Upper lobe of left lung (tissue), 6 donors: ENCODE measurements around the gene IQCB1. TPM values are rescaled to one million over a fixed set of nuclear protein-coding genes. Genes with fewer than 3 reads are reported as not detected.

Source experiments
- ATAC-seq, 2 donors: fragments of 200-7000 bp; cut with Tn5 transposase; one replicate each; pipeline ENCODE4 v1.9.1; 2022; ENCODE audit warnings: mild to moderate bottlenecking in 2 of 2, moderate library complexity in 2 of 2; ENCODE audit not compliant: low FRiP score in 2 of 2
- DNase-seq, 2 donors: peaks; one replicate each; pipeline ENCODE4 v3.0.0-alpha.2; 2019 to 2020
- H3K27ac ChIP-seq, 4 donors: fragments of 200-600 bp; sonication (generic); one replicate each; pipeline ENCODE4 v1.5.1; 2016 to 2019
- H3K27me3 ChIP-seq, 4 donors: fragments of 200-600 bp; sonication (generic); one replicate each; pipeline ENCODE4 v1.5.1; 2017 to 2019
- H3K36me3 ChIP-seq, 4 donors: fragments of 200-600 bp; sonication (generic); one replicate each; pipeline ENCODE4 v1.5.1; 2016 to 2019
- H3K4me1 ChIP-seq, 4 donors: fragments of 200-600 bp; sonication (generic); one replicate each; pipeline ENCODE4 v1.5.1; 2018 to 2019
- H3K4me3 ChIP-seq, 4 donors: fragments of 200-600 bp; sonication (generic); one replicate each; pipeline ENCODE4 v1.5.1; 2017 to 2019; ENCODE audit warnings: mild to moderate bottlenecking in 2 of 4, moderate library complexity in 1 of 4
- H3K9me3 ChIP-seq, 4 donors: fragments of 200-600 bp; sonication (generic); one replicate each; pipeline ENCODE4 v1.5.1; 2018 to 2019
- CTCF ChIP-seq, 6 experiments: fragments of 450-650 bp in 4 of 6; fragments of 200-600 bp in 2 of 6; sonication (generic) in 2 of 6; IDR thresholded peaks; one replicate each; pipeline ENCODE4 v1.5.1; 2016 to 2019; ENCODE audit warnings: antibody characterized with exemption in 6 of 6
- EP300 ChIP-seq, 4 donors: sonication (generic); formaldehyde crosslinking; IDR thresholded peaks; one replicate each; pipeline ENCODE4 v1.5.1; 2017; ENCODE audit warnings: antibody characterized with exemption in 4 of 4, control low read depth in 2 of 4
- POLR2A ChIP-seq, 4 donors: fragments of 450-650 bp; IDR thresholded peaks; one replicate each; pipeline ENCODE4 v1.5.1; 2016 to 2017; ENCODE audit warnings: antibody characterized with exemption in 4 of 4, mild to moderate bottlenecking in 2 of 4
- POLR2AphosphoS5 ChIP-seq, 2 donors: sonication (generic); formaldehyde crosslinking; IDR thresholded peaks; one replicate each; pipeline ENCODE4 v1.5.1; 2017; ENCODE audit warnings: antibody characterized with exemption in 2 of 2
- WGBS, 2 donors: methylation state at CpG; one replicate each; pipeline ENCODE4 v1.1.5; 2017 to 2018; 5-methylcytosine and 5-hydroxymethylcytosine counted together
- total RNA-seq, 6 donors: library from RNA; depleted of rRNA in 4 of 6; stranded (reverse); fragments of >200 nt in 4 of 6; gene quantifications; one replicate each; pipeline versions ENCODE4 v1.1.0 to v1.2.1, GENCODE V29; 2016 to 2021
- donor health status: DM: no; HTN: no; CAD: no; lungs with moderate emphysema.
- donor health status: DM: no; HTN: yes; CAD: no; lungs with severe emphysema.

The IQCB1 gene
- total RNA-seq, 6 donors from 2014 or later, result 11.4 to 43.1 (median 19.8) TPM

DNA sequence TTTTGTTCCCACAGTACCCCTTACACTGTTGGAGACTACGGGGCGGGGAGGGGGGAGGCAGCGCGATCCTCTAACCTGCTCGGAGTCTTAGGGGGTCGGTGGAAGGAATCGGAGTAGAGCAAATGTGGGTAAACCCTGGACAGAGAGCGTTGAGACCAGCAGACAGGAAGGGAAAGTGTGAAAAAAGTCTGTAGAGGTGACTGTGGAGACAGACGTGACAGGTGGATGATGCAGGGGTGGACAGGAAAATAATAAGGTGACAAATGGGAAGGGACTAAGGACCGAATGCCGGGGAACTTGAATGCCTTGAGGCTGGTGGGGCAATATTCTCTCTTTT is 573 bp upstream of the IQCB1 start:
- Histone ChIP-seq H3K9me3 (no peaks in the 10 kb centered on the region), H3K4me1 (peaks cover 12 to 22% (median 17%) of the 10 kb centered on the region in 4 donors), H3K36me3 (peaks cover 0 to 9% (median 1%) of the 10 kb centered on the region in 4 donors), H3K27ac (peak overlapping the region; percentile 82 to 90 (median 86)), H3K27me3 (no peaks in the 10 kb centered on the region), H3K4me3 (peak overlapping the region; percentile 75 to 86 (median 79))
- no peak for TF ChIP-seq POLR2AphosphoS5 (IDR thresholded peaks at IDR 0.05)
- no peak for ATAC-seq
- DNase-seq, result no peak
- 0 to 1% methylated on average over 10 to 11 of the region's 11 CpGs for WGBS, 2 donors

- TF ChIP-seq EP300 (IDR thresholded peaks at IDR 0.05) (no peak), POLR2AphosphoS5 (IDR thresholded peaks at IDR 0.05) (no peak)
- Histone ChIP-seq H3K4me1 (peaks cover 12 to 22% (median 17%) of the 10 kb centered on the region in 4 donors), H3K4me3 (peak overlapping the region; percentile 65 to 82 (median 76)), H3K36me3 (peaks cover 0 to 9% (median 1%) of the 10 kb centered on the region in 4 donors), H3K9me3 (no peaks in the 10 kb centered on the region), H3K27ac (peak overlapping the region; percentile 82 to 90 (median 86)), H3K27me3 (no peaks in the 10 kb centered on the region)
- 8 to 15% methylated on average over 15 of the region's 15 CpGs for WGBS, 2 donors
- peak in 1 of 2 donors; percentile 6 for ATAC-seq
- peak in 1 of 2 donors; percentile 5 for DNase-seq
These were observed 646 bp downstream of the IQCB1 start for GRCh38 chr3:121834157-121834670.

- DNase-seq (no peak), ATAC-seq (no peak)
- Histone ChIP-seq H3K27me3 (no peaks in the 10 kb centered on the region), H3K36me3 (peaks cover 6 to 82% (median 25%) of the 10 kb centered on the region in 4 donors), H3K4me3 (no peak overlapping the region), H3K9me3 (peaks cover 0 to 13% (median 10%) of the 10 kb centered on the region in 4 donors), H3K4me1 (no peaks in the 10 kb centered on the region), H3K27ac (no peak overlapping the region)
- 98 to 100% methylated on average over 1 of the region's 1 CpG for WGBS, 2 donors
- TF ChIP-seq CTCF (IDR thresholded peaks at IDR 0.05), result no peak
- no peak for TF ChIP-seq POLR2A (IDR thresholded peaks at IDR 0.05)
- no peak for TF ChIP-seq POLR2AphosphoS5 (IDR thresholded peaks at IDR 0.05)
- TF ChIP-seq EP300 (IDR thresholded peaks at IDR 0.05), result no peak
These were observed 11.9 kb downstream of the IQCB1 start for GRCh38 chr3:121822973-121823372.

GRCh38 chr3:121821421-121822199 is 13.2 kb downstream of the IQCB1 start:
- WGBS, 2 donors, result 82 to 92% methylated on average over 2 of the region's 2 CpGs
- ATAC-seq, result no peak
- no peak overlapping the region for H3K4me3 ChIP-seq
- no peaks in the 10 kb centered on the region for H3K27me3 ChIP-seq
- DNase-seq, result no peak
- H3K9me3 ChIP-seq, result peaks cover 0 to 13% (median 10%) of the 10 kb centered on the region in 4 donors
- no peaks in the 10 kb centered on the region for H3K4me1 ChIP-seq
- H3K36me3 ChIP-seq, result peaks cover 6 to 79% (median 27%) of the 10 kb centered on the region in 4 donors
- H3K27ac ChIP-seq, result no peak overlapping the region
- TF ChIP-seq EP300 (IDR thresholded peaks at IDR 0.05) (no peak), POLR2AphosphoS5 (IDR thresholded peaks at IDR 0.05) (no peak), POLR2A (IDR thresholded peaks at IDR 0.05) (no peak)

DNA sequence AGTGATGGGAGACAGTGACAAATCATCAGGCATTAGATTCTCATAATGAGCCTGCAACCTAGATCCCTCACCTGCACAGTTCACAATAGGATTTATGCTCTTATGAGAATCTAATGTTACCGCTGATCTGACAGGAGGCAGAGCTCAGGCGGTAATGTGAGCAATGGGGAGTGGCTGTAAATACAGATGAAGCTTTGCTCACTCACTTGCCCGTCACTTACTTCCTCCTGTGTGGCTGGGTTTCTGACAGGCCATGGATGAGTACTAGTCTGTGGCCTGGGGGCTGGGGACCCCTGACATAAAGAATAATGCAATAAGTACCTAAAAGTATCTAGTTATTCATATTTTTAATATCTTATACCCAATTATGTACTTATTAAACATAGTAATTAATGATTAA is 15.6 kb downstream of the IQCB1 start:
- peaks cover 0 to 55% (median 15%) of the 10 kb centered on the region in 4 donors for H3K36me3 ChIP-seq
- H3K27me3 ChIP-seq, result no peaks in the 10 kb centered on the region
- ATAC-seq, result no peak
- H3K4me3 ChIP-seq, result no peak overlapping the region
- H3K9me3 ChIP-seq, result peaks cover 0 to 13% (median 10%) of the 10 kb centered on the region in 4 donors
- no peak for TF ChIP-seq POLR2A (IDR thresholded peaks at IDR 0.05)
- TF ChIP-seq POLR2AphosphoS5 (IDR thresholded peaks at IDR 0.05), result no peak
- TF ChIP-seq EP300 (IDR thresholded peaks at IDR 0.05), result no peak
- no peak for TF ChIP-seq CTCF (IDR thresholded peaks at IDR 0.05)
- no peak overlapping the region for H3K27ac ChIP-seq
- WGBS, 2 donors, result 91 to 92% methylated on average over 3 of the region's 3 CpGs
- H3K4me1 ChIP-seq, result no peaks in the 10 kb centered on the region
- DNase-seq, result no peak

GRCh38 chr3:121818578-121818977 is 16.3 kb downstream of the IQCB1 start:
- Histone ChIP-seq H3K36me3 (peaks cover 0 to 49% (median 11%) of the 10 kb centered on the region in 4 donors), H3K4me3 (no peak overlapping the region), H3K27ac (no peak overlapping the region), H3K4me1 (no peaks in the 10 kb centered on the region), H3K27me3 (no peaks in the 10 kb centered on the region), H3K9me3 (peaks cover 0 to 9% (median 8%) of the 10 kb centered on the region in 4 donors)
- no peak for DNase-seq
- TF ChIP-seq POLR2AphosphoS5 (IDR thresholded peaks at IDR 0.05), result no peak
- TF ChIP-seq EP300 (IDR thresholded peaks at IDR 0.05), result no peak
- no peak for TF ChIP-seq CTCF (IDR thresholded peaks at IDR 0.05)
- no peak for TF ChIP-seq POLR2A (IDR thresholded peaks at IDR 0.05)
- no peak for ATAC-seq
- 81 to 94% methylated on average over 2 of the region's 2 CpGs for WGBS, 2 donors
